ENCODE measurements around the gene LHB. TPM values are rescaled to one million over a fixed set of nuclear protein-coding genes. Genes with fewer than 3 reads are reported as not detected.
"Not testable (repeated sequence)": the region's sequence is repeated elsewhere in the genome, so short reads cannot be mapped to it uniquely, and the experiment has no call there.

Gene LHB
- total and polyA plus RNA-seq, 2 donors (not counting 3 experiments of a cell fraction or from before 2014, with no cell fraction given) = 1.3 TPM; not detected in 1

- not testable (repeated sequence) for FAIRE-seq
These were observed 19.9 kb upstream of the LHB start, which contains the start of gene CGB1 for GRCh38 chr19:49036815-49037214. CGB1 (minus strand) TSS chr19:49036895; CDS start chr19:49036711, 184 bp downstream.

More at GRCh38 chr19:49036815-49037214, 19.9 kb upstream of the LHB start, which contains the start of gene CGB1:
- BruUV-seq (replicated peaks); H3K4me2 ChIP-seq (ENCODE audit: insufficient read depth, low read length); H3K4me3 ChIP-seq (replicated peaks in 1 of 3; ENCODE audit: insufficient read depth in 1 of 3, low read depth in 1 of 3, low read length in 3 of 3); H4K20me1 ChIP-seq (replicated peaks; ENCODE audit: control insufficient read depth, extremely low read depth, insufficient read depth, low read length); H3K4me1 ChIP-seq (ENCODE audit: control insufficient read depth, extremely low read depth, insufficient read depth, low read length); intact Hi-C loops (cut with micrococcal nuclease); H2AFZ ChIP-seq (ENCODE audit: low read depth, low read length); POLR2A ChIA-PET; H3K9me3 ChIP-seq (replicated peaks; ENCODE audit: control insufficient read depth, insufficient read depth, low read length); DNase-seq (ENCODE audit: low read depth, low spot score); CTCF ChIA-PET; H3K79me2 ChIP-seq (ENCODE audit: control insufficient read depth, insufficient read depth, low read length); H3K27me3 ChIP-seq (ENCODE audit: control insufficient read depth in 2 of 2, insufficient read depth in 2 of 2, low read length in 2 of 2); H3K27ac ChIP-seq (ENCODE audit: insufficient read depth, low read depth, low read length); dilution Hi-C loops (cut with MboI; ENCODE audit: extremely low pct_ligation_motif_present, low sequenced_read_pairs); H3K9me1 ChIP-seq (replicated peaks; ENCODE audit: control insufficient read depth, extremely low read depth, insufficient read depth, low read length); H3K9ac ChIP-seq (replicated peaks; ENCODE audit: extremely low read depth, insufficient read depth, low read length); H3K36me3 ChIP-seq (ENCODE audit: control insufficient read depth in 2 of 2, extremely low read depth in 1 of 2, insufficient read depth in 2 of 2, low read length in 2 of 2): not testable (repeated sequence)
- TF ChIP-seq CTCF (IDR thresholded peaks at IDR 0.05; ENCODE audit: extremely low read depth in 1 of 2, insufficient read depth in 1 of 2, low read depth in 1 of 2, low read length in 2 of 2) = peak; percentile 16 to 35
